Activated CD8-positive, alpha-beta memory T cell treated with anti-CD3 and anti-CD28 coated beads for 24 hours (primary cell): ENCODE data around the gene BRME1.

Experiments used
- DNase-seq: peaks from one replicate; pipeline ENCODE4 v3.0.0-alpha.2; 2020

Gene BRME1

DNA sequence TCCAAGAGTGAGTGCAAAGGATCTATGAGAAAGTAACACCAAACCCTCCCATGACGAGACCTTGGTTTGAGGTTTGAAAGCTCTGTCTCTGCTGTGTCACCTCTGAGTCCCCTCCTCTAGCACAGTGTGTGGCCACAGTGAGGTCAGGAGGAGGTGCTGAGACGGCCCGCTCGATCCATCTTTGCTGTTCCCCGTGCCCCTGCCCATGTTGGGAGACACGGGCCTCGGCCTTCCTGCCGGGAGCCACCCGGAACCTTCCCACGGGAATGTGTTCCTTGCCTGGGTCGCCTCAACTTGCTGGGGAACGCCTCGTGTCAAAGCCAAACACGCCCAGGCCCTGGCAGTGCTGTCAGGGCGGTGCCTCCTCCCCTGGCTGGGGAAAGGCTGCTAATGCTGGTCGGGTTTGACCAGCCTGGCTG, 18.9 kb downstream of the BRME1 start:
- peak; percentile 73 for DNase-seq

DNA sequence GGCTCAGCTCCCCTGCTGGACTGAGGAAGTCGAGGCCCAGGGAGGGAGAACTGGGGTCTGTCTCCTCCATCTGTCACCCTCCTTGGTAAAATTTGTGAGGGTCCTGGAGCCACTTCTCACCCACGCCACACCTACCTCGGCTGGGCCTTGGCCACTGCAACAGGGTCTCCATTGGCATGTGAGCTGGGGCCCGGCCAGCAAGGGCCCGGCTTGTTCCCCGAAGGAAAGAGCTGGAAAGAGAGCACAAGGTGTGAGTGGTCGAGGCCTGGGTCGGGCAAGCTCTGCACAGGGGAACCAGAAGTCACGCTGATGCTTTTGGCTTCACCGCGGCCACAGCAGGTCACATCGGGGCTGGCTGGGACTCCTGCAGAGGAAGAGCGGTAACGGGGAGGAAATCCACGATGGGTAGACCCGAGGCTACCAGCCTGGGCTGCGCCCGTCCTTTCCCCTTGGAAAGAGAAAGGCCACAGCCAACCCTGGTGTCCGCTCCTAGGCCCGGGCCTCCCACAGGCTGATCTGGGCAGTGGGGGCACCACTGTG, 20.0 kb downstream of the BRME1 start:
- DNase-seq: no peak

- no peak for DNase-seq
Measured at GRCh38 chr19:13884726-13885591, 21.0 kb downstream of the BRME1 start.

- DNase-seq: no peak
Measured at GRCh38 chr19:13883516-13884064, 22.3 kb downstream of the BRME1 start.

GRCh38 chr19:13882836-13883235, 23.1 kb downstream of the BRME1 start:
- DNase-seq: no peak

- no peak for DNase-seq
Measured at GRCh38 chr19:13882419-13882795, 23.5 kb downstream of the BRME1 start.

GRCh38 chr19:13881692-13882418, 24.1 kb downstream of the BRME1 start:
- peak; percentile 76 for DNase-seq

DNA sequence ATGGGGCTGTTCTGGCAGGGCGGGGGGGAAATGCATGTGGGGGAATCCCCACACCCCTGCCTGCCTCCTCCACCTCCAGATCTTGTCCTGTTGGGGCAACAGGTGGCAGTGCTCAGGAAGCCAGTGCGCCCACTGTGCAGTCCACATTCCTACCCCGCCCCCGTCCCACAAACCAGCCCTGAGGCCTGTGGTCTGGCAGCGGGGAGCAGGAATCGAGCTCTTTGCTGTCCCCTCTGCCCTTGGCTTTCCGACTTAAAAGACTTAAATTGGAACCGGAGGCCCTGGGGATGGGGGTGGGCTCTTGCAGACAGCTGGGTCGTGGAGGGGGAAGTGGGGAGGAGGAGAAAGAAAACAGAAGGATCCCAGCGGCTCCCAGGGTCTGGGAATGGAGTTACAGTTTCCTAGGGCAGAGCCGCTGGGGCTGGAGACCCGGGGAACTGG, 24.6 kb downstream of the BRME1 start:
- no peak for DNase-seq

- peak; percentile 99 for DNase-seq
Measured at GRCh38 chr19:13880059-13881043, 25.6 kb downstream of the BRME1 start.

DNA sequence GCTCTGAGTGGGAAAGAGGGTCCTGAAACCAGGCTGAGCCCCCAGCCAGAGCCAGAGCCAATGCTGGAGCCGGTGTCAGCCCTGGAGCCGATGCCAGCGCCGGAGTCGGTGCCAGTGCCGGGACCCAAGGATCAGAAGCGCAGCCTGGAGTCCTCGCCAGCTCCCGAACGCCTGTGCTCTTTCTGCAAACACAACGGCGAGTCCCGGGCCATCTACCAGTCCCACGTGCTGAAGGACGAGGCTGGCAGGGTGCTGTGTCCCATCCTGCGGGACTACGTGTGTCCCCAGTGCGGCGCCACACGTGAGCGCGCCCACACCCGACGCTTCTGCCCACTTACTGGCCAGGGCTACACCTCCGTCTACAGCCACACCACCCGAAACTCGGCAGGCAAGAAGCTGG, 28.6 kb downstream of the BRME1 start:
- no peak for DNase-seq

GRCh38 chr19:13876834-13877233, 29.1 kb downstream of the BRME1 start, which contains the start of gene NANOS3:
TSS of gene NANOS3 (plus strand) at chr19:13877134. CDS start at chr19:13877249, 115 bp downstream.
- DNase-seq: no peak

DNA sequence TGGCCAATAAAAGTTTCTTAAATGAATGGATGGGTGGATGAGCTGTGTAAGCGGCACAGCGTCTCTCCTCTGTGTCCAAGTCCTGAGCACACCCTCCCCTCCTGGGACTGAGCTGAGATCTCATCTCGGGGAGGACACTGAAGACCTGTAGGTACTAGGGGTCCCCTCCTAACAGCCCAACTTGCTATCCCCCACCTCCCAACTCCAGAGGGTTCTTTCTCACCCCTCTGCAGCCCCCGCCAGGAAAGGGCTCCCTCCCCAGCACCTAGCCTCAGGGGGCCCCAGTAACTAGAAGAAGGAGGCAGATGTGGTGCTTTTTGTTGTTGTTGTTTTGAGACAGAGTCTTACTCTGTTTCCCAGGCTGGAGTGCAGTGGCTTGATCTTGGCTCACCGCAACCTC, 30.1 kb downstream of the BRME1 start:
- no peak for DNase-seq

GRCh38 chr19:13873834-13874515, 31.9 kb downstream of the BRME1 start:
- DNase-seq: no peak

DNA sequence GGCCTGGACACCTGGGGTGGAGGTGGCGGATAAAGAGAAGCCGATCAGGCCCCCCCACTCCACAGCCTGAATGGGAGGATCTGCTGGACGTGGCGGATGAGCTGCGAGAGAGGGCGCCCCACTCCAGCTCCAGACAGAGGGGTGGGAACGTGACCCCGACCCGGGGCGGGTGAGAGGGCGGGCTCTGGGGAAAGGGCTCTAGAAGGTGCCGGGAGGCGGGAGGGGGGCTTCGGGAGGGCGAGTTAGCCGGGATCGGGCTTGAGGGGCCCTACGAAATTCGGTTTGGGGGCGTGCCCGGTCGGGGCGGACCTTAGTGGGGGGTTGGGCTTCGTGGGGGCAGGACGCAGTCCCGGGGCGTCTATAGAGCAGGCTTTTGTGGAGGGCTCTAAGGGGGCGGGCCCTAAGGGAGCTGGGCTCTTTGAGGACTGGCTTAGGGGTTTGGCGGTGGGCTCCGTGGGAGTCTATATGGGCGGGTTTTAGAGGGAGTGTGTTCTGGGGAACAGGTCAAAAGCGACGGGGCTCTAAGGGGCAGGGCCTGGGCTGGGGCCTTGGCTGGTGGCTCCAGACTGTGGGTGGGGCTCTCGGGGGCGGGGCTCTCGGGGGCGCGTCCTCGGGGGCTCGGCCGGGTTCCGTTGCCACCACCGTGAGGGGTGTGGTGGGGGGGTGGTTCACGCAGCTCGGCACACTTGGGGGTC, 33.1 kb downstream of the BRME1 start:
- DNase-seq: peak; percentile 74

GRCh38 chr19:13872339-13872694, 33.6 kb downstream of the BRME1 start:
- no peak for DNase-seq

DNA sequence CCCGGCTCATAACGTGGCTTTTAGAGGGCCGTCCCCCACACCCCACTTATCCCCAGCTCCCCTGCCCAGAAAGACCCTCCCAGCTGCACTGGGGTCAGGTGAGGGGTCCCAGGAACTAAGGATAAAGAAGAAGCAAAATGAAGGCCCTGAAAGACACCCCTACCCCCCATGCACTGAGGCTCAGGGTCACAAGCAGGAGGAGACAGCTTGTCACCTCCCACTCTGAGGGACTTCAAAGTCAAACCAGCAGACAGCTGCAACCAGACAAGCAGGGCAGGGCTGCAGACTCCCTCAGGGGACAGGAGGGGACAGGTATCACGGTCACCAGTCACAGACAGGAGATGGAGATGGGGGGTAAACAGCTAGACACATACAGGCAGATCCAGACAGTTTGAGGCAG, 35.0 kb downstream of the BRME1 start:
- no peak for DNase-seq

DNA sequence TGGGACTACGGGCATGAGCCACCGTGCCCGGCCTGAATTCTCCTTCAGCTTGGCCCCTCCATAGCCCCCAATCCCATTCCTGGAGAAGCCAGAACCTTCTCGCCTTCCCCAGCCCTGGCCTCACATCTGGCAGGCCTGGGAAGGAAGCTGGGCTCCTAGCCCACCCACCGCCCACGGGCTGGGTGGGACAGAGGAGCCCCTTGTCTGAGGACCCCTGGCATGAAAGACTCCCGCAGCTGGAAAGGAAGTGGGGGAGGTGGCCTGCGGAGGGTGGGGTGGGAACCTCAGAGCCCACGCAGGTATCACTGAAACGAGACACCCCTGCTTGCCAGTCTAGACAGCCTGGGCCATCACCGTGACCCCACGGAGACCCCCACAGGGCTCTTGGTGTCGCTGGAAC, 36.6 kb downstream of the BRME1 start:
- no peak for DNase-seq

GRCh38 chr19:13868663-13869062, 37.3 kb downstream of the BRME1 start:
- DNase-seq: no peak

DNA sequence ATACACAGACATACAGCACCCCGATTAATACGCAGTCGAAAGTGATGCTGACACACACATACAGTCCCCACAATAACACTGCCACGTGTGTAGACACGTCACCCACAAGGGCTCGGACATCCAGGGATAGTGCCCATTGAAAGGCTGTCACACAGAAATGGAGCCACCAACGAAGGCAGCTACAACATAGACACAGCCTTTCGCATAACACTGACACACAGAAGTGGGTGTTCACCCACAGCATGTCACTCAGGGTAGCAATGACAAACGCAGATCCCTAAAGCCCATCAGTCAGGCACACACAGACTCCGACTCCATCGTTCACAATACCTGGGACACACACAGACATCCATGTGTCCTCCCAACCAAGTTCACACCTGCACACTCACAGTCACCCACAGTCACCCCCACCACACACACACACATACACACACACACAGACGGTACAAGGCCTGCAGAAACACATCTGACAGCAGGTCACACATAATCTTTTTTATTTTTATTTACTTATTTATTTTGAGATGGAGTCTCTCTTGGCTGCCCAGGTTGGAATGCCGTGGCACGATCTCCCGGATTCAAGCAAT, 39.4 kb downstream of the BRME1 start:
- DNase-seq: no peak

- DNase-seq: no peak
Measured at GRCh38 chr19:13865571-13866462, 40.1 kb downstream of the BRME1 start.
